Measurements from ENCODE around the gene XPNPEP1.

The XPNPEP1 gene

GRCh38 chr10:109877546-109877945 is 45.8 kb downstream of the XPNPEP1 start:
- H3K4me3 ChIP-seq (IDR thresholded peaks at IDR 0.05; ENCODE audit: insufficient read depth, low read depth, low read length): no peak overlapping the region
- no peak overlapping the region for H3K9ac ChIP-seq
- H4K20me1 ChIP-seq (ENCODE audit: insufficient read depth): no peaks in the 10 kb centered on the region
- no peak overlapping the region for H3K4me2 ChIP-seq
- no peak overlapping the region for H3K27ac ChIP-seq
- peaks cover 3% of the 10 kb centered on the region; the same call in 1 of the 2 replicates for H3K36me3 ChIP-seq (ENCODE audit: insufficient read depth)
- no peak for TF ChIP-seq CTCF (conservative IDR thresholded peaks at IDR 0.05; ENCODE audit: low read depth, low read length)
- H3K79me2 ChIP-seq (ENCODE audit: insufficient read depth, low read depth): peaks cover 3% of the 10 kb centered on the region; the same call in 1 of the 2 replicates
- no peaks in the 10 kb centered on the region for H3K27me3 ChIP-seq (ENCODE audit: insufficient read depth, low read depth)
- H3K4me1 ChIP-seq (ENCODE audit: low read depth, poor library complexity, severe bottlenecking): peaks cover 31% of the 10 kb centered on the region
- H2AFZ ChIP-seq (ENCODE audit: low read depth): no peak overlapping the region

- H2AFZ ChIP-seq (ENCODE audit: low read depth): no peak overlapping the region
- no peak for TF ChIP-seq CTCF (conservative IDR thresholded peaks at IDR 0.05; ENCODE audit: low read depth, low read length)
- H3K27me3 ChIP-seq (ENCODE audit: insufficient read depth, low read depth): no peaks in the 10 kb centered on the region
- H3K4me1 ChIP-seq (ENCODE audit: low read depth, poor library complexity, severe bottlenecking): peaks cover 17% of the 10 kb centered on the region
- H4K20me1 ChIP-seq (ENCODE audit: insufficient read depth): no peaks in the 10 kb centered on the region
- H3K36me3 ChIP-seq (ENCODE audit: insufficient read depth): peaks cover 3% of the 10 kb centered on the region; the same call in 1 of the 2 replicates
- H3K4me2 ChIP-seq: no peak overlapping the region
- peaks cover 3% of the 10 kb centered on the region; the same call in 1 of the 2 replicates for H3K79me2 ChIP-seq (ENCODE audit: insufficient read depth, low read depth)
- H3K9ac ChIP-seq: no peak overlapping the region
- H3K4me3 ChIP-seq (IDR thresholded peaks at IDR 0.05; ENCODE audit: insufficient read depth, low read depth, low read length): no peak overlapping the region
- H3K27ac ChIP-seq: no peak overlapping the region
These were observed 47.2 kb downstream of the XPNPEP1 start for GRCh38 chr10:109875828-109876821.

GRCh38 chr10:109875151-109875568 is 48.2 kb downstream of the XPNPEP1 start:
- no peak overlapping the region for H3K27ac ChIP-seq
- no peak overlapping the region for H2AFZ ChIP-seq (ENCODE audit: low read depth)
- H3K4me1 ChIP-seq (ENCODE audit: low read depth, poor library complexity, severe bottlenecking): peaks cover 7% of the 10 kb centered on the region
- H3K36me3 ChIP-seq (ENCODE audit: insufficient read depth): peaks cover 3% of the 10 kb centered on the region; the same call in 1 of the 2 replicates
- no peaks in the 10 kb centered on the region for H4K20me1 ChIP-seq (ENCODE audit: insufficient read depth)
- no peaks in the 10 kb centered on the region for H3K27me3 ChIP-seq (ENCODE audit: insufficient read depth, low read depth)
- H3K79me2 ChIP-seq (ENCODE audit: insufficient read depth, low read depth): peaks cover 3% of the 10 kb centered on the region; the same call in 1 of the 2 replicates
- H3K9ac ChIP-seq: no peak overlapping the region
- TF ChIP-seq CTCF (conservative IDR thresholded peaks at IDR 0.05; ENCODE audit: low read depth, low read length): no peak
- no peak overlapping the region for H3K4me2 ChIP-seq
- H3K4me3 ChIP-seq (IDR thresholded peaks at IDR 0.05; ENCODE audit: insufficient read depth, low read depth, low read length): no peak overlapping the region

- H3K4me2 ChIP-seq: no peak overlapping the region
- H4K20me1 ChIP-seq (ENCODE audit: insufficient read depth): no peaks in the 10 kb centered on the region
- no peaks in the 10 kb centered on the region; the same call in 1 of the 2 replicates for H3K36me3 ChIP-seq (ENCODE audit: insufficient read depth)
- TF ChIP-seq CTCF (conservative IDR thresholded peaks at IDR 0.05; ENCODE audit: low read depth, low read length): no peak
- H3K4me3 ChIP-seq (IDR thresholded peaks at IDR 0.05; ENCODE audit: insufficient read depth, low read depth, low read length): no peak overlapping the region
- no peaks in the 10 kb centered on the region for H3K27me3 ChIP-seq (ENCODE audit: insufficient read depth, low read depth)
- H3K79me2 ChIP-seq (ENCODE audit: insufficient read depth, low read depth): no peaks in the 10 kb centered on the region
- no peak overlapping the region for H2AFZ ChIP-seq (ENCODE audit: low read depth)
- H3K4me1 ChIP-seq (ENCODE audit: low read depth, poor library complexity, severe bottlenecking): no peaks in the 10 kb centered on the region
- H3K9ac ChIP-seq: no peak overlapping the region
- H3K27ac ChIP-seq: no peak overlapping the region
These were observed 51.8 kb downstream of the XPNPEP1 start for GRCh38 chr10:109871476-109871875.

Measured in KMS-11 (cell line).